ENCODE measurements around the gene IL1RL1.

Gene IL1RL1

DNA sequence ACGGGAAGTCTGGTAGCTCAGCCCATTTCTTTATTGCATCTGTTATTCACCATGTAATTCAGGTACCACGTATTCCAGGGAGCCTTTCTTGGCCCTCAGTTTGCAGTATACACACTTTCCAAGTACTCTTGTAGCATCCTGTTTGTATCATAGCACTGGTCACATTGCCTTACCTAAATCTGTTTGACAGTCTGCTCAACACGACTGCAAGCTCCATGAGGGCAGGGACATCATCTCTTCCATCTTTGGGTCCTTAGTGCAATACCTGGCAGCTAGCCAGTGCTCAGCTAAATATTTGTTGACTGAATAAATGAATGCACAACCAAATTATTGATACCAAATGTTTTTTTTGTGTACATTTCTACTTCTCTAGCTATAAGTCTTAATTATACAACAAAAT, 33.0 kb downstream of the IL1RL1 start:
- TF ChIP-seq CTCF (IDR thresholded peaks at IDR 0.05), result no peak
- H3K4me3 ChIP-seq, result no peak overlapping the region
- no peak overlapping the region for H3K27ac ChIP-seq
- DNase-seq (ENCODE audit: low spot score), result no peak

- no peak overlapping the region for H3K4me3 ChIP-seq
- no peak for DNase-seq (ENCODE audit: low spot score)
- H3K27ac ChIP-seq, result no peak overlapping the region
- TF ChIP-seq CTCF (IDR thresholded peaks at IDR 0.05), result no peak
Measured at GRCh38 chr2:102345329-102345920, 34.1 kb downstream of the IL1RL1 start.

GRCh38 chr2:102346381-102347130, 35.2 kb downstream of the IL1RL1 start:
- no peak for DNase-seq (ENCODE audit: low spot score)
- TF ChIP-seq CTCF (IDR thresholded peaks at IDR 0.05), result no peak
- H3K4me3 ChIP-seq, result no peak overlapping the region
- H3K27ac ChIP-seq, result no peak overlapping the region

DNA sequence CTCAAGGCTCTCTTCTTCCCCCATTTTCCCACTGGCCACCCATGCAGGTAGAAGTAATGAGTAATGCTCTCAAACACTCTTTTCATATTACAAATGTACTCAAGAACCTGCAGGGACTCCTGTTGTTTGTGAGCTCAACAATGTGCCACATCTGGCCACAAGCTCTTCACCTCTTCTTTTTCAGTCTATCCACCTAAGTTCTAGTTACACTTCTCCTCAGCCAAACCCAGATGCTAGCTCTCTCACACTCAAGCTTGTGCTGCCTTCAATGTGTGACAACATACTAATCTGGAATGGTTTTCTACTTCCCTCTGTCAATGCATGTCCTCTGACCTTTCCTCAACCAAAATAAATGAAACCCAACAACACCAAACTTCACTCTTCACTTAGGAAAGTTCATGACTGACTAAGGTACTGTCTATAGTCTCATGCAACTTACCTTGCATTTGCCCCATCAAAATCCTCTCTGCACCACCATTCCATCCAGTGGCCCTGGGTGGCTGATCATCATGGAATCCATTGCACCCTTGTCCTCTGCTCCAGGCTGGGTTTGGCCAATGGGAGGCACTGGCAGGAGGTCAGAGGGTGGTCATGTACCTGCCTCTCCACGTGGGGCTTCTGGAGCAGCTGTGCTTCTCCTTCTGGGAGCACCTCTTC, 38.9 kb downstream of the IL1RL1 start:
- no peak for DNase-seq (ENCODE audit: low spot score)
- no peak overlapping the region for H3K27ac ChIP-seq
- H3K4me3 ChIP-seq, result no peak overlapping the region
- no peak for TF ChIP-seq CTCF (IDR thresholded peaks at IDR 0.05)

GRCh38 chr2:102355526-102356380, 44.4 kb downstream of the IL1RL1 start, which contains the start of gene IL18R1:
IL18R1 (plus strand) TSS chr2:102355796; CDS start chr2:102362661, 6,865 bp downstream.
- peak; percentile 83 for DNase-seq (ENCODE audit: low spot score)
- H3K4me3 ChIP-seq, result peak within 1 kb of the TSS; percentile 79
- TF ChIP-seq CTCF (IDR thresholded peaks at IDR 0.05), result peak; percentile 68
- peak within 1 kb of the TSS; percentile 36 to 52 for H3K27ac ChIP-seq

- Histone ChIP-seq H3K27ac (peak overlapping the region in 1 of 2 donors; percentile 36), H3K4me3 (peak overlapping the region; percentile 79)
- no peak for TF ChIP-seq CTCF (IDR thresholded peaks at IDR 0.05)
- no peak for DNase-seq (ENCODE audit: low spot score)
Measured at GRCh38 chr2:102356381-102356712, 45.0 kb downstream of the IL1RL1 start.

Data from coronary artery (tissue), 2 donors.